HepG2 (cell line): Measurements from ENCODE around the gene OTUD4. TPM values are rescaled to one million over a fixed set of nuclear protein-coding genes. Genes with fewer than 3 reads are reported as not detected.
A peak's percentile ranks its signal among the peaks of the same experiment; 100 is the strongest.

Source experiments
- ARID2 ChIP-seq: sonication (generic); formaldehyde crosslinking; IDR thresholded peaks from 2 replicates; pipeline ENCODE4 v1.8.1; 2022; ENCODE audit warnings: mild to moderate bottlenecking, missing genetic modification reagents, borderline replicate concordance
- ATF3 ChIP-seq: sonication (generic); formaldehyde crosslinking; IDR thresholded peaks from 2 replicates; pipeline ENCODE4 v1.4.0; 2020; ENCODE audit warnings: missing genetic modification reagents
- ATRX ChIP-seq: sonication (generic); formaldehyde crosslinking; IDR thresholded peaks from 2 replicates; pipeline ENCODE4 v1.4.0; 2020; ENCODE audit warnings: missing genetic modification reagents, borderline replicate concordance
- CREB1 ChIP-seq, 2 experiments: fragments of 450-650 bp in 1 of 2; IDR thresholded peaks; 2 replicates each; pipeline ENCODE4 v1.6.1; 2016 to 2017; ENCODE audit warnings: control low read depth in 1 of 2, mild to moderate bottlenecking in 1 of 2, missing compliant biosample characterization in 1 of 2, missing genetic modification characterization in 1 of 2
- CREM ChIP-seq, 2 experiments: sonication (generic) in 1 of 2; formaldehyde crosslinking in 1 of 2; IDR thresholded peaks; 2 replicates each; pipeline versions ENCODE4 v1.4.0 to v1.6.1; 2016 to 2020; ENCODE audit warnings: antibody characterized with exemption in 1 of 2, mild to moderate bottlenecking in 1 of 2, missing genetic modification reagents in 1 of 2
- FOXO4 ChIP-seq: sonication (generic); formaldehyde crosslinking; conservative IDR thresholded peaks from 2 replicates; pipeline ENCODE4 v1.8.1; 2023; ENCODE audit warnings: missing genetic modification reagents
- HES4 ChIP-seq: sonication (generic); formaldehyde crosslinking; IDR thresholded peaks from 2 replicates; pipeline ENCODE4 v1.9.0; 2021; ENCODE audit warnings: mild to moderate bottlenecking, missing genetic modification reagents, borderline replicate concordance
- LCORL ChIP-seq, 2 experiments: fragments of 450-650 bp in 1 of 2; sonication (generic) in 1 of 2; formaldehyde crosslinking in 1 of 2; IDR thresholded peaks; 2 replicates each; pipeline versions ENCODE4 v1.5.0 to v1.6.1; 2017 to 2020; ENCODE audit warnings: antibody characterized with exemption in 1 of 2, missing genetic modification reagents in 1 of 2
- MTERF4 ChIP-seq: sonication (generic); formaldehyde crosslinking; IDR thresholded peaks from 2 replicates; pipeline ENCODE4 v1.8.0; 2023; ENCODE audit warnings: mild to moderate bottlenecking, missing genetic modification reagents
- NBN ChIP-seq: fragments of 450-650 bp; conservative IDR thresholded peaks from 2 replicates; pipeline ENCODE4 v1.6.1; 2017
- NR2C2 ChIP-seq: sonication (generic); formaldehyde crosslinking; IDR thresholded peaks from 2 replicates; pipeline ENCODE4 v1.4.0; 2020; ENCODE audit warnings: missing genetic modification reagents, mild to moderate bottlenecking, moderate library complexity, borderline replicate concordance
- PTBP1 ChIP-seq: fragments of 200-400 bp; formaldehyde crosslinking; IDR thresholded peaks from 2 replicates; pipeline ENCODE4 v1.6.1; 2018; ENCODE audit warnings: low read length, low read depth; ENCODE audit not compliant: poor library complexity, severe bottlenecking
- SKIL ChIP-seq: sonication (generic); formaldehyde crosslinking; IDR thresholded peaks from 2 replicates; pipeline ENCODE4 v1.8.0; 2022; ENCODE audit warnings: missing genetic modification reagents, mild to moderate bottlenecking, moderate library complexity, borderline replicate concordance
- SOX13 ChIP-seq, 3 experiments: fragments of 450-650 bp in 1 of 3; sonication (generic) in 1 of 3; formaldehyde crosslinking in 1 of 3; IDR thresholded peaks in 2 of 3; conservative IDR thresholded peaks in 1 of 3; 2 replicates each; pipeline versions ENCODE4 v1.5.0 to v1.6.1; 2016 to 2020; ENCODE audit warnings: antibody characterized with exemption in 1 of 3, mild to moderate bottlenecking in 1 of 3, missing compliant biosample characterization in 1 of 3, missing genetic modification reagents in 1 of 3, moderate library complexity in 1 of 3
- SRF ChIP-seq: IDR thresholded peaks from 2 replicates; pipeline ENCODE4 v1.6.1; 2011; ENCODE audit warnings: mild to moderate bottlenecking, low read depth, low read length, moderate library complexity
- ZNF136 ChIP-seq: sonication (generic); formaldehyde crosslinking; IDR thresholded peaks from 2 replicates; pipeline ENCODE4 v1.8.1; 2022; ENCODE audit warnings: low read depth, mild to moderate bottlenecking, moderate library complexity, missing genetic modification reagents
- ZNF160 ChIP-seq: sonication (generic); formaldehyde crosslinking; IDR thresholded peaks from 2 replicates; pipeline ENCODE4 v1.8.0; 2022; ENCODE audit warnings: mild to moderate bottlenecking, inconsistent platforms, missing genetic modification reagents
- ZNF296 ChIP-seq: sonication (generic); formaldehyde crosslinking; conservative IDR thresholded peaks from 2 replicates; pipeline ENCODE4 v1.5.0; 2020; ENCODE audit warnings: mild to moderate bottlenecking, missing genetic modification reagents
- ZNF674 ChIP-seq: sonication (generic); formaldehyde crosslinking; IDR thresholded peaks from 2 replicates; pipeline ENCODE4 v1.5.0; 2020; ENCODE audit warnings: low read depth, mild to moderate bottlenecking, missing genetic modification reagents
- ZNF691 ChIP-seq: sonication (generic); formaldehyde crosslinking; IDR thresholded peaks from 2 replicates; pipeline ENCODE4 v1.4.0; 2020; ENCODE audit warnings: missing genetic modification reagents, low read depth, mild to moderate bottlenecking, borderline replicate concordance
- ZNF792 ChIP-seq: IDR thresholded peaks from 2 replicates; pipeline ENCODE4 v1.6.1; 2016
- polyA plus RNA-seq, 8 experiments: library from polyadenylated mRNA; depleted of rRNA in 3 of 8; stranded (reverse) in 7 of 8; unstranded in 1 of 8; fragments of >200 nt; fragmentation: Illumina TruSeq in 4 of 8; extraction: Trizol in 4 of 8; gene quantifications; 2 replicates each; pipeline versions ENCODE4 v1.2.1 to v1.2.3, GENCODE V29; 2011 to 2016; ENCODE audit warnings: low read depth in 4 of 8, missing spikeins in 1 of 8, mixed read lengths in 1 of 8; ENCODE audit not compliant: insufficient read depth in 1 of 8
- total RNA-seq, 5 experiments: library from RNA; depleted of rRNA; stranded (reverse); fragments of >200 nt; fragmentation: Illumina TruSeq; extraction: Trizol; gene quantifications; 2 replicates each; pipeline ENCODE4 v1.2.3, GENCODE V29; 2016; ENCODE audit warnings: low read depth in 1 of 5

The OTUD4 gene
- total and polyA plus RNA-seq, 2 of the 13 experiments (the other 11 are each of a cell fraction or from before 2014, with no cell fraction given), result 16.1 to 18.0 TPM

GRCh38 chr4:145097821-145098674, 82.3 kb downstream of the OTUD4 start, which contains the start of the genes ABCE1 and ANAPC10 (continued):
- TF ChIP-seq LCORL (IDR thresholded peaks at IDR 0.05) (no peak), LCORL (CRISPR knock-in tag; IDR thresholded peaks at IDR 0.05) (peak; percentile 39; the same call in 1 of the 2 replicates), ZNF674 (CRISPR knock-in tag) (no peak), CREM (IDR thresholded peaks at IDR 0.05) (peak; percentile 99), CREM (CRISPR knock-in tag; IDR thresholded peaks at IDR 0.05) (peak; percentile 82), NR2C2 (CRISPR knock-in tag) (peak; percentile 72; the same call in 1 of the 2 replicates), ZNF296 (CRISPR knock-in tag) (no peak), NBN (no peak), ZNF136 (CRISPR knock-in tag) (no peak; the same call in 1 of the 2 replicates), SRF (0 out of 2 replicates have a peak, but pooled peaks have one; percentile 15), PTBP1 (no peak), MTERF4 (no peak), HES4 (CRISPR knock-in tag) (peak; percentile 81), ATRX (no peak), FOXO4 (peak; percentile 97; the same call in 1 of the 2 replicates), CREB1 (IDR thresholded peaks at IDR 0.05) (peak; percentile 99), CREB1 (CRISPR knock-in tag; IDR thresholded peaks at IDR 0.05) (peak; percentile 99), ZNF691 (CRISPR knock-in tag) (0 out of 2 replicates have a peak, but pooled peaks have one; percentile 52), ZNF792 (CRISPR knock-in tag) (peak; percentile 89), SKIL (CRISPR knock-in tag) (0 out of 2 replicates have a peak, but pooled peaks have one; percentile 12), ZNF160 (CRISPR knock-in tag) (peak; percentile 58; the same call in 1 of the 2 replicates), SOX13 (IDR thresholded peaks at IDR 0.05) (0 out of 2 replicates have a peak, but pooled peaks have one; percentile 41), SOX13 (CRISPR knock-in tag; conservative IDR thresholded peaks at IDR 0.05 in 1 of 2, IDR thresholded peaks at IDR 0.05 in 1 of 2) (no peak), ATF3 (CRISPR knock-in tag) (no peak; the same call in 1 of the 2 replicates), ARID2 (CRISPR knock-in tag) (no peak)
